Calu3 (cell line): ENCODE data around the gene SDHC. TPM values are rescaled to one million over a fixed set of nuclear protein-coding genes. Genes with fewer than 3 reads are reported as not detected.

Source experiments
- BruUV-seq: library from RNA; stranded (reverse); fragments of 400-500 nt; replicated peaks from 2 replicates; lab custom pipeline; 2021; lab: Mats Ljungman, UMichigan
- CTCF ChIA-PET: fragments of 300-600 bp; sonication (Branson Sonifier 250); formaldehyde crosslinking; loops from one replicate; lab custom pipeline; 2022; ENCODE audit warnings: antibody characterized with exemption; lab: Charles Lee
- DNase-seq: peaks from one replicate; pipeline ENCODE4 v3.0.0; 2022
- H3K27ac Mint-ChIP-seq: one replicate; pipeline ENCODE4 v1.8.0; 2022; ENCODE audit warnings: mixed read lengths; ENCODE audit not compliant: unreplicated experiment
- H3K27me3 Mint-ChIP-seq: one replicate; pipeline ENCODE4 v1.8.0; 2022; ENCODE audit warnings: mixed read lengths; ENCODE audit not compliant: unreplicated experiment
- H3K36me3 Mint-ChIP-seq: one replicate; pipeline ENCODE4 v1.8.0; 2022; ENCODE audit warnings: mild to moderate bottlenecking, moderate library complexity, mixed read lengths; ENCODE audit not compliant: insufficient read depth, unreplicated experiment
- H3K4me1 Mint-ChIP-seq: one replicate; pipeline ENCODE4 v1.8.0; 2022; ENCODE audit warnings: mild to moderate bottlenecking, low read depth, mixed read lengths; ENCODE audit not compliant: unreplicated experiment
- H3K4me3 Mint-ChIP-seq: one replicate; pipeline ENCODE4 v1.8.0; 2022; ENCODE audit warnings: mild to moderate bottlenecking, low read depth, moderate library complexity, mixed read lengths; ENCODE audit not compliant: unreplicated experiment
- H3K9me3 Mint-ChIP-seq: one replicate; pipeline ENCODE4 v1.8.0; 2022; ENCODE audit warnings: low read depth, mixed read lengths; ENCODE audit not compliant: unreplicated experiment
- intact Hi-C: fragments of 100-400 bp; cut with micrococcal nuclease; formaldehyde crosslinking; loops from one replicate; pipeline ENCODE4 v1.10.0; 2022; ENCODE audit not compliant: unreplicated experiment
- total RNA-seq: library from RNA; stranded (reverse); gene quantifications from 2 replicates; pipeline ENCODE4 v1.2.3, GENCODE V29; 2022
- TF ChIP-seq, protein P1 (sequence below): fragments of 200-600 bp; IDR thresholded peaks from one replicate; pipeline ENCODE4 v1.8.0; 2022; ENCODE audit warnings: antibody characterized with exemption; ENCODE audit not compliant: unreplicated experiment

The SDHC gene
- total RNA-seq, 1 experiment from 2014 or later, result 245 TPM

DNA sequence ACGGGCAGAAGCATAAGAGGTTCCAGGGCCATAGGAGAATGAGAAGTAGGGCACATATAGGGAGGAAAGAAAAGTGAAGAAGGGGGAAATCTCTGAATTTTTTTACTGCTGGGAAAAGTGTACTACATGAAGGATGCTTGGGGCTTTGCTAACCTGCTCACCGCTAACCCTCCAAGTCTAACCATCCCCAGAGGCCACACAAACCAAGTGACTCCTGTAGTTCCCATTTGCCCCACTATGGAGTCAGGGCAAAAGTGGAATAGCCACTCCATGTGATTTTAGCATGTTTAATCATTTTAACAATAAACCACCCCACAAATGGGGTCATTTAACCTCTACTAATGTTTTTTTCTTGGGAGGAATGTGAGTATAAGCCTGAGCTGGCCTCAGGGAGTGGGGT is 29.1 kb upstream of the SDHC start:
- TF ChIP-seq, protein P1, sequence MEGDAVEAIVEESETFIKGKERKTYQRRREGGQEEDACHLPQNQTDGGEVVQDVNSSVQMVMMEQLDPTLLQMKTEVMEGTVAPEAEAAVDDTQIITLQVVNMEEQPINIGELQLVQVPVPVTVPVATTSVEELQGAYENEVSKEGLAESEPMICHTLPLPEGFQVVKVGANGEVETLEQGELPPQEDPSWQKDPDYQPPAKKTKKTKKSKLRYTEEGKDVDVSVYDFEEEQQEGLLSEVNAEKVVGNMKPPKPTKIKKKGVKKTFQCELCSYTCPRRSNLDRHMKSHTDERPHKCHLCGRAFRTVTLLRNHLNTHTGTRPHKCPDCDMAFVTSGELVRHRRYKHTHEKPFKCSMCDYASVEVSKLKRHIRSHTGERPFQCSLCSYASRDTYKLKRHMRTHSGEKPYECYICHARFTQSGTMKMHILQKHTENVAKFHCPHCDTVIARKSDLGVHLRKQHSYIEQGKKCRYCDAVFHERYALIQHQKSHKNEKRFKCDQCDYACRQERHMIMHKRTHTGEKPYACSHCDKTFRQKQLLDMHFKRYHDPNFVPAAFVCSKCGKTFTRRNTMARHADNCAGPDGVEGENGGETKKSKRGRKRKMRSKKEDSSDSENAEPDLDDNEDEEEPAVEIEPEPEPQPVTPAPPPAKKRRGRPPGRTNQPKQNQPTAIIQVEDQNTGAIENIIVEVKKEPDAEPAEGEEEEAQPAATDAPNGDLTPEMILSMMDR, result no peak

DNA sequence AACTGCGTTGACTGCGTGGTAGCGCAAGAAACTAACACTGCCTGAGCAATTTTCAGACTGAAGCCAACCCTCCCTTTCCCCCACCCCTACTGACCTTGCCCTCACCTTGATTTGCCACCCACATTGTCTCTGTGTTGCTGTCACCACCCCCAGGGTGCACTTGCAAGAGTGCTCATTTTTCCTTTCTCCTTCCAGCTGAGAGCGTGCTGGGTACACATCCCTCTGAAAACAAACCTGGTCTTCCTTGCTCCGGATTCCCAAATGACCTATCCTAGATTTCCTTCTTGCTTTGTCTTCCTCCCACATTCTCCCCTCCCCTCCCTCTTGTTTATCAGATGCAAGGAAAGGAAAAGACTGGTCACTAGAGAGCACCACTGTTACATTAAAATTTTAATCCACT is 28.7 kb upstream of the SDHC start:
- CTCF ChIA-PET, result no interaction called here
- H3K27ac Mint-ChIP-seq, result no peak overlapping the region

More for the DNA sequence above, 29.1 kb upstream of the SDHC start:
- DNase-seq, result no peak
- Mint-ChIP-seq H3K9me3 (no peaks in the 10 kb centered on the region), H3K4me1 (no peaks in the 10 kb centered on the region), H3K4me3 (no peak overlapping the region), H3K36me3 (no peaks in the 10 kb centered on the region), H3K27ac (no peak overlapping the region), H3K27me3 (peaks cover 79% of the 10 kb centered on the region)
- BruUV-seq, result no TSS peak
- intact Hi-C loops, result no loop called here
- CTCF ChIA-PET, result no interaction called here

GRCh38 chr1:161287482-161288054 is 26.6 kb upstream of the SDHC start:
- no TSS peak for BruUV-seq
- Mint-ChIP-seq H3K36me3 (no peaks in the 10 kb centered on the region), H3K27ac (no peak overlapping the region), H3K27me3 (peaks cover 74% of the 10 kb centered on the region), H3K9me3 (no peaks in the 10 kb centered on the region), H3K4me1 (no peaks in the 10 kb centered on the region), H3K4me3 (no peak overlapping the region)
- DNase-seq, result no peak
- intact Hi-C loops, result no loop called here
- TF ChIP-seq, protein P1, result no peak
- CTCF ChIA-PET, result interaction anchor here (0.7 kb wide), 1 partner anchor 154 kb away, joined by 3 read pairs; no protein-coding TSS in a partner anchor

More for the DNA sequence above, 28.7 kb upstream of the SDHC start:
- DNase-seq, result no peak
- no TSS peak for BruUV-seq
- Mint-ChIP-seq H3K27me3 (peaks cover 79% of the 10 kb centered on the region), H3K4me1 (no peaks in the 10 kb centered on the region), H3K4me3 (no peak overlapping the region), H3K9me3 (no peaks in the 10 kb centered on the region), H3K36me3 (no peaks in the 10 kb centered on the region)
- intact Hi-C loops, result no loop called here
- TF ChIP-seq, protein P1, result no peak

DNA sequence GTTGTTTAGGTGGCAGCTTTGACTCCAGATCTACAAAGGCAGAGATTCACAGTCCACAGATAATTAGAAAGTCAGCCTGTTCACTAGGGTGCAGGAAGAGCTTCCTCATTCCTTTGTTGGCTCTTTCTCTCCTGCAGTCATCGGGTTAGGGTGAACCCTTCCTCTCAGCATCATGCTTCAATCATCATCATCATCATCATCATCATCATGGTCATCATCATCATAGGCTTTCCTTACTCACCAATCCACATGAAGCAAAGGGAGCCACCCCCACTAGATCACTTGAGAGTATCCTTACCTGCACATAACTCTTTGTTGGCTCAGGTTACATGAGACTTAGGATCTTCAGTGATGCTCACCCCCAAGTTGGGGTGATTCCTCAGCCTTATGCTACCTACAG is 23.4 kb upstream of the SDHC start:
- Mint-ChIP-seq H3K27ac (no peak overlapping the region), H3K27me3 (peaks cover 42% of the 10 kb centered on the region), H3K4me3 (no peak overlapping the region), H3K4me1 (no peaks in the 10 kb centered on the region), H3K9me3 (no peaks in the 10 kb centered on the region), H3K36me3 (no peaks in the 10 kb centered on the region)
- no peak for DNase-seq
- CTCF ChIA-PET, result interaction anchor here (0.5 to 1.7 kb wide), 9 partner anchors 8 to 113 kb away, joined by 3 to 24 read pairs (median 4); partner anchors contain the start of genes B4GALT3, SDHC and TOMM40L
- intact Hi-C loops, result loop anchor here (1.0 kb wide), 1 partner anchor 63 kb away; no protein-coding TSS in a partner anchor
- no TSS peak for BruUV-seq
- TF ChIP-seq, protein P1, result no peak
